NCI-H524 treated with DMSO at 0.1 percent for 48 hours (cell line): ENCODE data around the gene MINK1.
"Not testable (repeated sequence)": the region's sequence is repeated elsewhere in the genome, so short reads cannot be mapped to it uniquely, and the experiment has no call there.

ENCODE experiments used
- DNase-seq: peaks from one replicate; lab custom pipeline; 2025; lab: John Stamatoyannopoulos, UW

The MINK1 gene

GRCh38 chr17:4811471-4811870 lies 21.7 kb upstream of the MINK1 start:
- DNase-seq: no peak

GRCh38 chr17:4812690-4813089 lies 20.4 kb upstream of the MINK1 start:
- DNase-seq: no peak

GRCh38 chr17:4815043-4815675 lies 18.0 kb upstream of the MINK1 start:
- DNase-seq: no peak

- no peak for DNase-seq
These were observed 16.3 kb upstream of the MINK1 start for GRCh38 chr17:4816826-4817225.

- DNase-seq: no peak
These were observed 14.9 kb upstream of the MINK1 start for GRCh38 chr17:4818276-4818675.

GRCh38 chr17:4822835-4823234 lies 10.3 kb upstream of the MINK1 start:
- no peak for DNase-seq

- no peak for DNase-seq
These were observed 9.6 kb upstream of the MINK1 start for GRCh38 chr17:4823373-4824089.

GRCh38 chr17:4827399-4827798 lies 5.7 kb upstream of the MINK1 start:
- no peak for DNase-seq

GRCh38 chr17:4832829-4833177 lies 337 bp upstream of the MINK1 start:
- not testable (repeated sequence) for DNase-seq

GRCh38 chr17:4833941-4834680 lies 971 bp downstream of the MINK1 start:
- no peak for DNase-seq

GRCh38 chr17:4834681-4835020 lies 1.5 kb downstream of the MINK1 start:
- no peak for DNase-seq

GRCh38 chr17:4836221-4836620 lies 3.1 kb downstream of the MINK1 start:
- peak; percentile 85 for DNase-seq

- DNase-seq: no peak
These were observed 4.5 kb downstream of the MINK1 start for GRCh38 chr17:4837471-4838308.

GRCh38 chr17:4838309-4838785 lies 5.2 kb downstream of the MINK1 start:
- no peak for DNase-seq

GRCh38 chr17:4839221-4839620 lies 6.1 kb downstream of the MINK1 start:
- DNase-seq: no peak

GRCh38 chr17:4839965-4840892 lies 7.1 kb downstream of the MINK1 start:
- DNase-seq: no peak

GRCh38 chr17:4840893-4841242 lies 7.7 kb downstream of the MINK1 start:
- no peak for DNase-seq

GRCh38 chr17:4842376-4842775 lies 9.2 kb downstream of the MINK1 start:
- DNase-seq: no peak

- no peak for DNase-seq
These were observed 10.3 kb downstream of the MINK1 start for GRCh38 chr17:4843321-4844000.

GRCh38 chr17:4845118-4845517 lies 12.0 kb downstream of the MINK1 start:
- DNase-seq: no peak
